Esophagus squamous epithelium (tissue), 5 donors: ENCODE data around the gene CDK18. TPM values are rescaled to one million over a fixed set of nuclear protein-coding genes. Genes with fewer than 3 reads are reported as not detected.

ENCODE experiments used
- DNase-seq: peaks from one replicate; lab custom pipeline; 2025; lab: John Stamatoyannopoulos, UW
- H3K27ac ChIP-seq, 4 donors: fragments of 200-600 bp; sonication (generic); one replicate each; pipeline ENCODE4 v1.5.1; 2016 to 2019; ENCODE audit warnings: mild to moderate bottlenecking in 1 of 4
- H3K27me3 ChIP-seq, 4 donors: fragments of 200-600 bp; sonication (generic); 1 replicate in 3 of 4; 2 replicates in 1 of 4; pipeline versions ENCODE4 v1.5.1 to v1.6.0; 2017 to 2021; ENCODE audit warnings: antibody characterized with exemption in 1 of 4
- H3K36me3 ChIP-seq, 3 donors: fragments of 200-600 bp; sonication (generic); one replicate each; pipeline ENCODE4 v1.5.1; 2016 to 2019
- H3K4me1 ChIP-seq, 3 donors: fragments of 200-600 bp; sonication (generic); one replicate each; pipeline ENCODE4 v1.5.1; 2017 to 2019
- H3K4me3 ChIP-seq, 4 donors: fragments of 200-600 bp; sonication (generic); 1 replicate in 3 of 4; 2 replicates in 1 of 4; pipeline ENCODE4 v1.5.1; 2016 to 2019; ENCODE audit warnings: mild to moderate bottlenecking in 2 of 4, moderate library complexity in 1 of 4
- H3K9me3 ChIP-seq, 3 donors: fragments of 200-600 bp; sonication (generic); one replicate each; pipeline ENCODE4 v1.5.1; 2016 to 2019
- POLR2A ChIP-seq, 4 donors: fragments of 450-650 bp; IDR thresholded peaks; one replicate each; pipeline ENCODE4 v1.6.1; 2017; ENCODE audit warnings: antibody characterized with exemption in 4 of 4, mild to moderate bottlenecking in 4 of 4, moderate library complexity in 3 of 4
- WGBS, 2 donors: methylation state at CpG; one replicate each; pipeline ENCODE4 v1.1.5; 2018; 5-methylcytosine and 5-hydroxymethylcytosine counted together
- intact Hi-C: fragments of 100-400 bp; cut with DNase I; formaldehyde crosslinking; loops from one replicate; pipeline ENCODE4 v1.15.0; 2022
- total RNA-seq, 4 donors: library from RNA; depleted of rRNA; stranded (reverse); fragments of >200 nt; gene quantifications; one replicate each; pipeline ENCODE4 v1.1.0, GENCODE V29; 2016
- TF ChIP-seq, protein P1 (sequence below), 6 experiments: fragments of 450-650 bp in 4 of 6; fragments of 200-600 bp in 2 of 6; sonication (generic) in 2 of 6; IDR thresholded peaks; one replicate each; pipeline ENCODE4 v1.5.1; 2016 to 2019; ENCODE audit warnings: antibody characterized with exemption in 6 of 6, mild to moderate bottlenecking in 4 of 6, moderate library complexity in 4 of 6
- donor health status: DM: yes; HTN: yes; CAD: no.

CDK18 gene
- total RNA-seq, 4 donors from 2014 or later = 2.5 to 10.7 (median 6.3) TPM

DNA sequence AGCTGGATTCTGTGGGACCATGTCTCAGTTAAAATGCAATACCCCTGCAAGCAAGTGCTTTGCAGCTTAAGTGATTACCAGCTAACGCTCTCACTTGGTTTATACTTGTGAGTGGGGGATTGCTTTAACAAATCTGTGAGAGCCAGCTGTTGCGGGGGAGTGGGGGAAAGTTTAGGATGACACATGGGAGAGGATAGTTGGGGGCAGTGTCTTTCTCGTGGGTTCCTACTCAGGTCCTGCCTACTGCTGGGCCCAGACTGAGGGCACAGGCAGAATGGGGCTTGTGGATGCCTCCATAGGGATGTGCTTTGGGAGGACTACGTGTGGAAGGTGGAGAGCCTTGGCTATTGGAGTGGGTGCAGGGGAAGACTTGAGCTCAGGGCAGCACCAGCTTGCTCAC is 67.3 kb downstream of the CDK18 start:
- intact Hi-C loops = no loop called here
- Histone ChIP-seq H3K4me1 (peaks cover 3 to 16% (median 12%) of the 10 kb centered on the region in 3 donors), H3K36me3 (no peaks in the 10 kb centered on the region), H3K9me3 (no peaks in the 10 kb centered on the region), H3K27me3 (peaks cover 0 to 76% (median 1%) of the 10 kb centered on the region in 4 donors), H3K27ac (no peak overlapping the region), H3K4me3 (no peak overlapping the region)
- no peak for DNase-seq
- TF ChIP-seq, protein P1, sequence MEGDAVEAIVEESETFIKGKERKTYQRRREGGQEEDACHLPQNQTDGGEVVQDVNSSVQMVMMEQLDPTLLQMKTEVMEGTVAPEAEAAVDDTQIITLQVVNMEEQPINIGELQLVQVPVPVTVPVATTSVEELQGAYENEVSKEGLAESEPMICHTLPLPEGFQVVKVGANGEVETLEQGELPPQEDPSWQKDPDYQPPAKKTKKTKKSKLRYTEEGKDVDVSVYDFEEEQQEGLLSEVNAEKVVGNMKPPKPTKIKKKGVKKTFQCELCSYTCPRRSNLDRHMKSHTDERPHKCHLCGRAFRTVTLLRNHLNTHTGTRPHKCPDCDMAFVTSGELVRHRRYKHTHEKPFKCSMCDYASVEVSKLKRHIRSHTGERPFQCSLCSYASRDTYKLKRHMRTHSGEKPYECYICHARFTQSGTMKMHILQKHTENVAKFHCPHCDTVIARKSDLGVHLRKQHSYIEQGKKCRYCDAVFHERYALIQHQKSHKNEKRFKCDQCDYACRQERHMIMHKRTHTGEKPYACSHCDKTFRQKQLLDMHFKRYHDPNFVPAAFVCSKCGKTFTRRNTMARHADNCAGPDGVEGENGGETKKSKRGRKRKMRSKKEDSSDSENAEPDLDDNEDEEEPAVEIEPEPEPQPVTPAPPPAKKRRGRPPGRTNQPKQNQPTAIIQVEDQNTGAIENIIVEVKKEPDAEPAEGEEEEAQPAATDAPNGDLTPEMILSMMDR (IDR thresholded peaks at IDR 0.05) = no peak
- no peak for TF ChIP-seq POLR2A (IDR thresholded peaks at IDR 0.05)
- 75 to 81% methylated on average over 4 of the region's 4 CpGs for WGBS, 2 donors

DNA sequence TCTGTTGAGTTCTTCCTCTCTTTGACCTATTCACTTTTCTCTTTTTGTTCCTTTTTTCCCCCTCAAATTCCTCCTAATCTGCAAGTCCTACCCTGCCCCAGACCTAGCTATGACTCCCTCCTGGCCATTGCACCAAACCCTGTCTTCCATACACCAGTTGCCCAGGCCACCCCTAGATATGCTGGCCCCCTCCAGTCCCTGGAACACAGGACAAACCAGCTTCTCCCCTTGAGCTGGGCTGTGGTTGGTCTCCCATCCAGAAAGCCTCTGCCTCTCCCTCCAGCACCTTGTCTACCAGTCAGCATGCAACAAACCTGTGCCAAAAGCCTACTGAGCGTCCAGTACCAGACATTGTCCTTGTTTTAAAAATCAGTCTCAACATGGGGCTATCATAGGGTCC is 68.0 kb downstream of the CDK18 start:
- Histone ChIP-seq H3K36me3 (no peaks in the 10 kb centered on the region), H3K27ac (no peak overlapping the region), H3K9me3 (no peaks in the 10 kb centered on the region), H3K4me3 (no peak overlapping the region), H3K27me3 (peaks cover 0 to 76% (median 1%) of the 10 kb centered on the region in 4 donors), H3K4me1 (peaks cover 3 to 16% (median 12%) of the 10 kb centered on the region in 3 donors)
- DNase-seq = no peak
- TF ChIP-seq, protein P1 (IDR thresholded peaks at IDR 0.05) = no peak
- no peak for TF ChIP-seq POLR2A (IDR thresholded peaks at IDR 0.05)
- intact Hi-C loops = no loop called here
- WGBS, 2 donors = 100% methylated on average over 1 of the region's 1 CpG

DNA sequence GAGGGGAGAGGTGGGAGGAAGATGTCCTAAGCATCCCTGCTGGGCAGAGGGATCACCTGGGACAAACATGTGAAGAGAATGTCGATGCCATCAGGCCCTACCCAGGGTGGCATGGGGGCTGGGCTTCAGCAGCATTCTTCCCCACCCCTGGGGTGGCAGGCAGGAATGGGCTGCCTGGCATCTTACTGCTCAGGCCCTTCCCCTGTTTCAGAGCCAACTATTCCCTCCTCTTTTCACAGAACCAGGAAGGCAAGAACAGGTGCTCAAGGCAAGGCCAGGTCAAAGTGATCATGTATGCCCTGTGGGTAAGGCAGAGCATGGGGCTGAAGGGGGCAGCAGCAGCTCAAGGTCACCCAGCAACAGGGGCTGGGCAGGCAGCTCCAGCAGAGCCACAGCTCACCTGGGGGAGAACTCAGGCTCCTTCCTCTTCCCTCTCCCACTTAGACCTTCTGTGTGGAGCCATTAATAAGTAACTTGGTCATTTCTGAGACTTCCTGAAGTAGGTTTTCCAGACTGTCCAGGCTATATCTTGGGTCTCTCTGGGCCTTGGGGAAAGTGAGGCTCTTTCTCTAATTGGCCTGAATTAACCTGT is 70.9 kb downstream of the CDK18 start:
- DNase-seq = no peak
- no peaks in the 10 kb centered on the region for H3K9me3 ChIP-seq
- H3K27ac ChIP-seq = no peak overlapping the region
- 50 to 78% methylated on average over 1 of the region's 1 CpG for WGBS, 2 donors
- H3K27me3 ChIP-seq = peaks cover 0 to 69% (median 0%) of the 10 kb centered on the region in 4 donors
- intact Hi-C loops = no loop called here
- H3K4me1 ChIP-seq = no peaks in the 10 kb centered on the region
- TF ChIP-seq, protein P1 (IDR thresholded peaks at IDR 0.05) = no peak
- no peak for TF ChIP-seq POLR2A (IDR thresholded peaks at IDR 0.05)
- H3K4me3 ChIP-seq = no peak overlapping the region
- no peaks in the 10 kb centered on the region for H3K36me3 ChIP-seq

DNA sequence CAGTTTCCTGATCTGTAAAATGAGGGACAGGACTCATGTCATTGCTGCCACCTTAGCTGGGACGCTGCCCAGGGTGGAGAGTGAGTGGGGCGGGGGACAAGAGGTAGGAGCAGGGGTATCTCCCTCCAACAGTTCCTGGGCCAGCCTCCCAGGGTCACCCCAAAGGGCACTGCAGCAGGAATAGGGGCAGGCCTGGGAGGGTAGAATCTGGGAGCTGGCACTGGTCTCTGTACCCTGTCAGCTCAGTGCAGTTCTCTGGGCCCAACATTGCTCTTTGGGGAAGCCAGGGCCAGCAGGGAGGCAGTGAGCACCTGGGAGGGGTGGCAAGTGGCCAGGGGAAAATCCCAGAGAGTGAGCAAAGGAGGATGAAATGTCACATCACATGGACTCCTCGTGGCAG is 71.5 kb downstream of the CDK18 start:
- WGBS, 2 donors = 13 to 50% methylated on average over 1 to 2 of the region's 3 CpGs
- intact Hi-C loops = no loop called here
- no peaks in the 10 kb centered on the region for H3K9me3 ChIP-seq
- no peak overlapping the region for H3K27ac ChIP-seq
- H3K4me3 ChIP-seq = no peak overlapping the region
- no peaks in the 10 kb centered on the region for H3K36me3 ChIP-seq
- TF ChIP-seq POLR2A (IDR thresholded peaks at IDR 0.05) = no peak
- TF ChIP-seq, protein P1 (IDR thresholded peaks at IDR 0.05) = no peak
- no peak for DNase-seq
- H3K4me1 ChIP-seq = no peaks in the 10 kb centered on the region
- peaks cover 0 to 69% (median 0%) of the 10 kb centered on the region in 4 donors for H3K27me3 ChIP-seq

DNA sequence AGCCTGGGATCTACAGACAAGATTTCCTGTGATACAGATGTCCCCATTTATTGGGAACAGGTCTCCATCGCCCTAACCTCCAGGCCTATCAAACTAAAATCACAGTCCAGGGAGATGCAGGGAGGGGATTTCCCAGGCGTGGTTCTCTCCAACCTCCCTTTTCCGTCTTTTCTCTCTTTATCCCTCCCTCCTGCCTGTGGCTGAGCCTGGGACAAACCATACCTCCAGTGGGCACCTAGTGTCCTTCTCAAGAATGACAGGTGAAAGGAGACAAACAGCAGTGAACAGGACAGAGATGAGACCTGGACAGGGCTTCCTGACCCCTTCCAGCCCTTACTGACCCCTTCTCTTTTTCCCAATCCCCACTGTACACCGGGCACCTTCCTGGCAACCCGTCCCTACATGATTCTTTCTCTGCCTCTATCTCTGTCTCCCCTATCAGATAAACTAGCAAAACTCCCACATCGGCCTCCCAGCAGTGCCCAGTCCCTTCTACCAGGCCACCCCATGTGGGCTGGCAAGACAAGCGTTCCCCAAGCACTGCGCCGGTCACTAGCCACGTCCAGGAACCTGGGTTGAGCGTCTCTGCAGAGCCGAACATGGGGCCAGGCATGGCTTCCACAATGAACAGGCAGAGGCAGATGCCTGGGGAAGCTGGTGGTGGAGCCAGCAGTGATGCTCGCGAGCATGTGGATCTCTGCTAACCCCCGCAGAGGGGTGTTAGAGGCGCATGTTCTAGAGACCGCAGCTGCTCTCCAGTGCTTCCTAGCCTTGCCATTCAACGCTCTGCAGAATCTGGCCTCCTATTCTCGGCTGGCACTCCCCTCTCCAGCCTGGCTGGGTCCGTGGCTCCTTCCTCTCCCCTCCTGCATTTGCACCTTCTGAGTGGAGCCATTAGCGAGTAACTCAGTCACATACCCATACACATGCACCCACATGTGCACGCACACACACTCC is 72.6 kb downstream of the CDK18 start:
- intact Hi-C loops = no loop called here
- Histone ChIP-seq H3K4me1 (peaks cover 0 to 7% (median 0%) of the 10 kb centered on the region in 3 donors), H3K27ac (no peak overlapping the region), H3K4me3 (no peak overlapping the region), H3K9me3 (no peaks in the 10 kb centered on the region), H3K36me3 (no peaks in the 10 kb centered on the region), H3K27me3 (peaks cover 0 to 60% (median 0%) of the 10 kb centered on the region in 4 donors)
- DNase-seq = no peak
- 68 to 79% methylated on average over 16 to 22 of the region's 22 CpGs for WGBS, 2 donors
- TF ChIP-seq, protein P1 (IDR thresholded peaks at IDR 0.05) = no peak
- no peak for TF ChIP-seq POLR2A (IDR thresholded peaks at IDR 0.05)
